Stimulated activated CD4-positive, alpha-beta T cell treated with anti-CD3 and anti-CD28 coated beads, Interleukin-12 subunit alpha, Interleukin-12 subunit beta, amount 100 ng/mL, for 48 hours (primary cell): ENCODE measurements around the gene PCED1B.
A peak's percentile ranks its signal among the peaks of the same experiment; 100 is the strongest.
"Not testable (repeated sequence)": the region's sequence is repeated elsewhere in the genome, so short reads cannot be mapped to it uniquely, and the experiment has no call there.

ENCODE experiments used
- DNase-seq, 3 donors: peaks; one replicate each; pipeline ENCODE4 v3.0.0-alpha.2; 2020; ENCODE audit warnings: low read depth in 2 of 3, low spot score in 1 of 3

The PCED1B gene

DNA sequence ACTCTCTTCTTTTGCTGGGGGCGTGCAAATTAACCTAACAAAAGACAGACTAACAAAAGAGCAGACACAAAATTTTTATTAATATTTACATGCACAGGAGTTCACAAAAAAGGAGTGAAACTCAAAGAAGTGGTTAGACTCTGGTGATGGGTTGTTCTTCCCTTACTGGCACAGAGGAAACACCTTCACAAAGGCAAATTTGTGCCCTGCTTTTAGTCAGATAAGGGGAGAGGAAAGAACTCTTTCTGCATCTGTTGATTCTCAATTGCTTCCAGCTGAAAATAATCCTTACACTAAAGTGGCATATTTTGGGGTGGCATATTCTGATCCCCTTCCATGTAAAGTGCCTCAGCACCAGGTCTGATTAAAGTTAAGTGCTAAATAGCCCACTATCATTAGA, 190.5 kb downstream of the PCED1B start:
- DNase-seq, result no peak

GRCh38 chr12:47270782-47271664, 191.6 kb downstream of the PCED1B start:
- DNase-seq, result no peak

- no peak for DNase-seq
Measured at GRCh38 chr12:47271800-47272239, 192.4 kb downstream of the PCED1B start.

DNA sequence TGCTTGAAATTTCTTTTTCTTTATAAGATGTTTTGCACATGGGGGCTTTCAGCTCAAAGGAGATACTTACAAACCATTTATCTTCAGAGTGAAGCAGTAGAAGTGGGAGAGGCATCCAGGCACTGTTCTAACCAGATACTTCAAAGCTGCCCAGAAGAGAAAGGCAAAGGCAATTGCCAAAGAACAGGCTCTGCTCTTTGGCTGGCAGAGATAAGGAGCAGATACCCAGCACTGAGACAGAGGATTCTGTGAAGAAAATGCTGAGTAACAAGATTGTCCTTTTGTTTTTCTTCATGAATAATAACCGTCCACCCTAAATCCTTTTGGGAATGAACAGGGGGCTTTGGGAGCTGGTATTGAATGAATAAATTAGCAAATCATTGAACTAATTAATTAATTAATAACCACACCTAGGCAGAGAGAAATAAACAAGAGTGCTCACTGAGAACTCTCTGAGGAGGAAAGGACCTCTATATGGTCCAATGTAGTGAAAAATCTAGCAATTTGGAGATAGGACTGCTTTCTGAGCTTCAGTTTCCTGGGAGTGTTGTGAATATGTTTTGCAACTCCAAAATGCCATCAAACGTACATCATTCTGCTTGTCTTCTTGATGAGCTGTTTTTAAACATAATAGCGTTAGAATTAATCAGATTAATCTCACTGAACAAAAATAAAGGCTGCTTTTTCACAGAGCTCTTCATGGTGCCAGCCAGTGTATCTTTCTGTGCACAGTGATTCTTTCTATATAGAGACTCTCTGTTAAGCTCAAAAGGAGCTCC, 193.2 kb downstream of the PCED1B start:
- no peak for DNase-seq

DNA sequence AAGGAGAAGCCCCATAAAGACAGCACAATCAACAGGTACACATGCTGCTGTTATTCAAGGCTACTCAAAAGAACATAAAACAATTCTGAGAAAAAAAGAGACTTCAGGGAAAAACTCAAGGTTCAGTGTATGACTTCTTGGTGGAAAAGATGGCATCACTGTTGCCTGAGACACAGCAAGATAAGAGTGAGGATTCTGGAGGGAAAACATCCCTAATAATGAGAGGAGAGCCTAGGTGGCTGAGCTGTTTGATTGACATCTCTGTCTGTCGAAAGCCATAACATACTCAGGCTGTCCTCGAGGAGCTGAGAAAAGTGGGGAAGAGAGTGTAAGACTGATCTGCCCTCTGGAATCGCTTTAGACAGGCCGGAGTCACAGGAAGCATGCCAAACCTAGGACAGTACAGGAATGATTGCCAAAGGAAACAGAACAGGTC, 193.8 kb downstream of the PCED1B start:
- no peak for DNase-seq

GRCh38 chr12:47274760-47275159, 195.3 kb downstream of the PCED1B start:
- no peak for DNase-seq

- no peak for DNase-seq
Measured at GRCh38 chr12:47276253-47276620, 196.8 kb downstream of the PCED1B start.

DNA sequence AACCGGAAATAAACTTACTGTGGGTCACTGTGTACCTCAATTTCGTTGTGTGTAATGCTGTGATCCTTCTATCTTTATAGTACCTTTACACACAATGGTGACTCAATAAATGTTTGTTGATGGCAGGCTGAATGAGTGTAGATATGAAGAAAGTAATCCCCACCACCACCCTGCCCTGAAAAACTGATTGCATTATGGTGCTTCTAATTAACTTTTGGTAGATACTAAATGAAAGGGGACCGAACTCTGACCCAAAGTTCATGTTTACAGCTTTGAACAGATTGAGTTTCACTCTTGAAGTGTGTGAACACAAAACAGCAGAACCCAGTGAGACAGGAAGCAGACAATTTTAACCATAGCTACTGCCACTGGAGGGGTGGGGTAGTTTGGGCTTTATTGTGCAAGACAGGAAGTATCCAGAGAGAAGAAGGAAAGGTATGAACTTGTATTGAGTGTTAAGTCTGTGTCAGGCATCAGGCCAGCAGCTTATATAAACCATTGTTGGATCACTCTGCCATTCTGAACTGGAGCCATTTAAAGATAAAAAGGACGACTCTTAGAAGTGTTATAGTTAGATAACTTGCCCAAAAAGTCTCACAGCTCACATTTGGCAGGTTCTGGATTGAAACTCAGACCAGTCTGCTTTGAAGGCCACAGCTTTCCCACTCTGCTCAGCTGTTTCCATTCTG, 197.3 kb downstream of the PCED1B start:
- DNase-seq, result peak in 1 of 3 donors; percentile 27

DNA sequence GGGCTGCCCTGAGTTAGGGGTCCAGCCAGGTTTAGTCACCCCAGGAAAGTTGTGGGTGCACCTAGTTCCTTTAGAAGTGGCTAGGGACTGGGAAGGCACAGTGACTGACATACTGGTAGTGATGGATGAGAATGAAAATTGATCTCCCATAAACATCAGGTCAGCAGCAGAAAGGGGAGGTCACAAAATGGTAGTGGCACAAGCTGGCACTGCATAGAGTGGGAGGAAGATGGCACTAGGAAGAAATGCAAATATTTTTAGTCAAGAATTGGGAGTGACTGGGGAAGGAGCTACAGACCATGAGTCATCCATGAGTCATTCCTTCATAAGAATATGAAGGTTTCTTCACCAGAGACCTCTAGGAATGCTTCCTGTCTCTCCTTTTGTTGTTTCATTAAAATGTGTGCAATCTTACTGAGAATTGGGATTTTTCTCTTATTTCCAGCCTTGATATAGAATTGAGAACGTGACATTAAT, 198.6 kb downstream of the PCED1B start:
- DNase-seq, result no peak

DNA sequence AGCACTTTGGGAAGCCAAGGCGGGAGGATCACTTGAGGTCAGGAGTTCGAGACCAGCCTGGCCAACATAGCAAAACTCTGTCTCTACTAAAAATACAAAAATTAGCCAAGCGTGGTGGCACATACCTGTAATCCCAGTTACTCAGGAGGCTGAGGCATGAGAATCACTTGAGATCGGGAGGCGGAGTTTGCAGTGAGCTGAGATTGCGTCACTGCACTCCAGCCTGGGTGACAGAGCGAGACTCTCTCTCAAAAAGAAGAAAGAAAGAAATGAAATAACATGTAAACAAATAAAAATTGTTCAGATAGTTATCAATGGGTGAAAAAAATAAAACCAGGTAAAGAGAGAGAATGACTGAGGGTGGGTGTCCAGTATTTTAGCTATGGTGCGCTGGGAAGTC, 200.3 kb downstream of the PCED1B start:
- not testable (repeated sequence) for DNase-seq

- no peak for DNase-seq
Measured at GRCh38 chr12:47280543-47281300, 201.3 kb downstream of the PCED1B start.

- no peak for DNase-seq
Measured at GRCh38 chr12:47281667-47282171, 202.3 kb downstream of the PCED1B start.

DNA sequence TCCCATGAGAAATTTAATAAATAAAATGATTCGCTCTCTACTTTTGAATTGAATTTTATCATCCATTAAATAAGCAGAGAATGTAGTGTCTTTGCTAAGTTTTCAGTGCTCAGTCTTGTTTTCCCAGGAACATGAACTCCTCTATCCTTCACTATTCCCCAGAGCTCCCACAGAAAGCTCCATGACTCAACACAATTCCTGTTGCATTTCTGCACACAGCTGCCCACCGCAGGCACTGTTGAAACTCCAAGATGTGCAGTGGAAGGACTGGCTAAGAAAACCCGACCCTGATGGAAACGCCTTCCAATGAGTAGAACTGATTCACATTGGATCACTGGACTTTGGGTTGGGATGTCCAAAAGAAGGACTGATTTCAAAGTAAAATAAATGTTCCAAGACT, 202.8 kb downstream of the PCED1B start:
- no peak for DNase-seq
